Measurements from ENCODE around the gene SCAF8.

GRCh38 chr6:154848580-154848979, 115.4 kb downstream of the SCAF8 start:
- TF ChIP-seq POLR2A (IDR thresholded peaks at IDR 0.05; ENCODE audit: low read depth, low read length) = no peak
- no peak for TF ChIP-seq TAF1 (IDR thresholded peaks at IDR 0.05; ENCODE audit: low read depth, low read length)
